ENCODE data around the gene CROCC. TPM values are rescaled to one million over a fixed set of nuclear protein-coding genes. Genes with fewer than 3 reads are reported as not detected.
"Not testable (repeated sequence)": the region's sequence is repeated elsewhere in the genome, so short reads cannot be mapped to it uniquely, and the experiment has no call there.

CROCC gene
- total RNA-seq, 2 donors from 2014 or later = 16.8 to 24.7 TPM

DNA sequence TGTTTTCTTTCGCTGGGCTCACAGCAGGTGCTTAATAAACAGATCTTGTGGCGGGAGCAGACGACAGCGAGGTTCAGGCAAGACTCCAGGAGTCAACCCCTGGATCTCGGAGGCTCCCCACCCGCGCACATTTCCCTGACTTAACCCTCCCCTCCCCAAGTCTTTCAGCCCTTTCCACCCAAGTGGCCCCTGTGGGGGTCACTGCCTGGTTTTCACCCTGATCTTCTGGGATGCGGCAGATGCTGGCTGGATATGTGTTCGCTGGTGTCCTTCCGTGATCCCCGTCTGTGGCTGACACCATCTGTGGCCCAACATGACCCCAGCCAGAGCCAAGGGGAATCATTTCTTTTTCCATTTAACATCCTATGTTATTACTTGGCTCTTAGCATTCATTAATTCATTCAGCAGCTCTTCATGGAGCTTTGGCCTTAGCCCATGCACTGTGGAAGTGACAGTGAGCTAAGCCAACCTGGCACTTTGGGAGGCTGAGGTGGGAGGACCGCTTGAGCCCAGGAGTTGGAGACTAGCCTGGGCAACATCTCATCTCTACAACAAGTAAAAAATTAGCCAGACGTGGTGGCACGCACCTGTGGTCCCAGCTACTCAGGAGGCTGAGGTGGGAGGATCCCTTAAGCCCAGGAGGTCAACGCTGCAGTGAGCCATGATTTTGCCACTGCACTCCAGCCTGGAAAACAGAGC, 6.7 kb upstream of the CROCC start:
- H3K9me3 Mint-ChIP-seq; H3K36me3 Mint-ChIP-seq (ENCODE audit: insufficient read depth in 2 of 2); ATAC-seq (replicated peaks in 1 of 2); DNase-seq; H3K27me3 Mint-ChIP-seq (ENCODE audit: low read depth): not testable (repeated sequence)
- H3K27ac Mint-ChIP-seq = peak overlapping the region; percentile 52
- H3K4me1 Mint-ChIP-seq (ENCODE audit: low read depth) = peaks cover 20% of the 10 kb centered on the region
- peak overlapping the region; percentile 95 to 96 for H3K4me3 Mint-ChIP-seq

DNA sequence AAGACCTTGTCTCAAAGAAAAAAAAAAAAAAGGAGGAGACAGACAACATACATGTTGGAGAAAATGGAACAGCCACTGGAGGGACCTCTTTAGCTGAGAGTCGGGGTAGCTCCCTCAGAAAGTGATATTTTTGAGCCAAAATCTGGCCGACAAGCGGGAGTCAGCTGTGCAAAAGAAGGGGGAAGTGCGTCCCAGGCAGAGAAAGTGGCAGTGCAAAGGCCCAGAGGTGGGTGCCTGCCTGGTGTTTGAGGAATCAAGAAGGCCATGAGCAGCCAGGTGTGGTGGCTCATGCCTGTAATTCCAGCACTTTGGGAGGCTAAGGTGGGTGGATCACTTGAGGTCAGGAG, 6.1 kb upstream of the CROCC start:
- peak overlapping the region; percentile 52 for H3K27ac Mint-ChIP-seq
- H3K9me3 Mint-ChIP-seq = no peaks in the 10 kb centered on the region
- no peaks in the 10 kb centered on the region for H3K36me3 Mint-ChIP-seq (ENCODE audit: insufficient read depth in 2 of 2)
- DNase-seq (no peak), ATAC-seq (replicated peaks in 1 of 2) (no peak)
- H3K4me3 Mint-ChIP-seq = peak overlapping the region; percentile 95 to 96
- H3K27me3 Mint-ChIP-seq (ENCODE audit: low read depth) = no peaks in the 10 kb centered on the region
- peaks cover 19% of the 10 kb centered on the region for H3K4me1 Mint-ChIP-seq (ENCODE audit: low read depth)

DNA sequence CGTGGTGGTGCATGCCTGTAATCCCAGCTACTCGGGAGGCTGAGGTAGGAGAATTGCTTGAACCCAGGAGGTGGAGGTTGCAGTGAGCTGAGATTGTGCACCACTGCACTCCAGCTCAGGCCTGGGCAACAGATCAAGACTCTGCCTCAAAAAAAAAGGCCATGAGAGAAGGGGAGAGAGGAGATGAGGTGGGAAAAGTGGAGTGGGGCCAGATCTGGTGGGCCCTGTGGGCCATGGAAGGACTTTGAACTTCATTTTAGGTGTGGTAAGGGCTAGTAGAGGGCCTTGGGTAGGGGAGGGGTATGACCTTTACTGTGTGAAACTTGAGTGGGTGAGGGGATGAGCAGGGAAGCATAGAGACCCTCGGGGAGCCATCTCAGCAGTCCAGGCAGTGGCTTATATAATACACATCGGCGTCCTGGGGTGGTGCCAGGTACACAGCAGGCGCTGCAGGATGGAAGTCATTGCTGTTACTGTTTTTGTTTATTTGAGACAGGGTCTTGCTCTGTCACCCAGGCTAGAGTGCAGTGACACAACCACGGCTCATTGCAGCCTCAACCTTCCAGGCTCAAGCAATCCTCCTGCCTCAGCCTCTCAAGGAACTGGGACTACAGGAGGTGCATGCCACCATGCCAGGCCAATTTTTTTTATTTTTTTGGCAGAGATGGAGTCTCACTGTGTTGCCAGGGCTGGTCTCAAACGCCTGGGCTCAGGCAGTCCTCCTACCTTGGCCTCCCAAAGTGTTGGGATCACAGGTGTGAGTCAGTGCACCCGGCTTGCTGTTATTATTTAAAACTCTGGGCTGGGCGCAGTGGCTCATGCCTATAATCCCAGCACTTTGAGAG, 5.5 kb upstream of the CROCC start:
- not testable (repeated sequence) for H3K9me3 Mint-ChIP-seq; H3K27me3 Mint-ChIP-seq (ENCODE audit: low read depth); H3K36me3 Mint-ChIP-seq (ENCODE audit: insufficient read depth in 2 of 2); H3K4me3 Mint-ChIP-seq; H3K27ac Mint-ChIP-seq; DNase-seq; ATAC-seq (replicated peaks in 1 of 2)
- peaks cover 22% of the 10 kb centered on the region for H3K4me1 Mint-ChIP-seq (ENCODE audit: low read depth)

DNA sequence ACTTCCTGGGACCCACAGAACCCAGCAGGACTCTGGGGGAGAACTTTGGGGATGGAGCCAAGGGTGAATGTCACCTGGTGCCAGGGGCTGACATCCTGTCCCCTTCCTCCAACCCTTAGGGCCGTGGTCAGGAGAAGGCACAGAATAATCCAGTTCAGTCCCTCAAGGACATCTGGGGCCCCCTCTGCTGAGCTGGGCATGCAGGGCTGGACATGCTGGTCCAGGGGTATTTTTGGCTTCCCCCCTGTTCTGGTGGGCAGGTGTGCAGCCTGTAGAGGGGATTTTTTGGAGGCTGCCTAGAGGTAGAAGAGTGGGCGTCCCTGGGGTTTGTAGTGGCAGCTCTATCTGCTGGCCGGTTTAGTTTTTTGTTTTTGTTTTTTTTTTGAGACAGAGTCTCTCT, 3.4 kb upstream of the CROCC start:
- peaks cover 30% of the 10 kb centered on the region for H3K4me1 Mint-ChIP-seq (ENCODE audit: low read depth)
- no peaks in the 10 kb centered on the region for H3K27me3 Mint-ChIP-seq (ENCODE audit: low read depth)

DNA sequence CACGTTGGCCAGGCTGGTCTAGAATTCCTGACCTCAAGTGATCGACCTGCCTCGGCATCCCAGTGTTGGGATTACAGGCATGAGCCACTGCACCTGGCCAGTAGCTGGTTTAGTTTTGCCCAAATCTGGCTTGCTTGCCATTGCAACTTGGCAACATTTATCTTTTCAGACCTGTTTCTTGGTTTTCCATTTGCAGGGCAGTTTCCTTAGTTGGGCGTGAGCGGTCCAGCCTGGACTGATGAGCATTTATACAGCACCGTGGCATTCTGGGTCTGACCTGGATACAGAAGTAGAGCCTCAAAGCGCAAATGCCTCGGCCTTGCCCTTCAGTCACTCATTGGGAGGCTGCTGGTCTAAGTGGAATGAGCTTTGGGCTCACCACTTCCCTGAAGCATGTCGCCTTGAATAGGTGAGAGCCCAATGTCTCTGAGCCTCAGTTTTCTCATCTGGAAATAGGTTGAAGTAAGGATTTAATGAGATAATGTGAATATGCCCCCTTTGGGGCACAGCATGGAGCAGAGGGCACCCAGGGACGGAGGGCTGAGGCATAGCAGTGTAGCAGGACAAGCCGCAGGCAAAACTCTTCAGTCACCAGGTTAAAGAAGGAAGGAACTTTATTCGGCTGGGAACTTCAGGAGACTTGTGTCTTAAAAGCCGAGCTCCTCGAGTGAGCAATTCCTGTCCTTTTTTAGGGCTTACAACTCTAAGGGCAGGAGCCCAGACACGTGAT, 2.6 kb upstream of the CROCC start:
- H3K4me1 Mint-ChIP-seq (ENCODE audit: low read depth) = peaks cover 26% of the 10 kb centered on the region
- H3K27ac Mint-ChIP-seq; H3K4me3 Mint-ChIP-seq; ATAC-seq (replicated peaks in 1 of 2); H3K9me3 Mint-ChIP-seq; H3K27me3 Mint-ChIP-seq (ENCODE audit: low read depth); H3K36me3 Mint-ChIP-seq (ENCODE audit: insufficient read depth in 2 of 2); DNase-seq: not testable (repeated sequence)

More for the DNA sequence above, 3.4 kb upstream of the CROCC start:
- Mint-ChIP-seq H3K36me3 (ENCODE audit: insufficient read depth in 2 of 2) (no peaks in the 10 kb centered on the region), H3K9me3 (no peaks in the 10 kb centered on the region), H3K27ac (no peak overlapping the region), H3K4me3 (no peak overlapping the region)
- no peak for DNase-seq
- no peak for ATAC-seq (replicated peaks in 1 of 2)

DNA sequence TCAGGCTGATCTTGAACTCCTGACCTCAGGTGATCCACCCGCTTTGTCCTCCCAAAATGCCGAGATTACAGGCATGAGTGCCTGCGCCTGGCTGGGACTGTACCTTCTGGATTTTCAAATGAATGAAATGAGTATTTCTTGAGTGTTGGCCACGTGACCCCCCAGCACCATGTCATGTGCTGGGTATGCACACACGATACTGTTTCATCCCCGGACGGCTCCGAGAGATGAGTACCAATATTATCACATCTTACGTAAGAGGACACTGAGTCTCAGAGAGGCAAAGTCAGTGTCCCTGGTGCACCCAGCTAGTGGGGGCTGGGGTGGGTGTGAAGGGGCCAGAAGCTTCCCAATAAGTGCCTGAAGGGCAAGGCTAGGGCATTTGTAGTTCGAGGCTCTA, 780 bp upstream of the CROCC start:
- H3K9me3 Mint-ChIP-seq = no peaks in the 10 kb centered on the region
- DNase-seq (no peak), ATAC-seq (replicated peaks in 1 of 2) (no peak)
- no peak overlapping the region for H3K27ac Mint-ChIP-seq
- no peaks in the 10 kb centered on the region for H3K27me3 Mint-ChIP-seq (ENCODE audit: low read depth)
- H3K4me3 Mint-ChIP-seq = peak overlapping the region in 1 of 2 donors; percentile 86
- H3K4me1 Mint-ChIP-seq (ENCODE audit: low read depth) = peaks cover 20% of the 10 kb centered on the region
- H3K36me3 Mint-ChIP-seq (ENCODE audit: insufficient read depth in 2 of 2) = no peaks in the 10 kb centered on the region

DNA sequence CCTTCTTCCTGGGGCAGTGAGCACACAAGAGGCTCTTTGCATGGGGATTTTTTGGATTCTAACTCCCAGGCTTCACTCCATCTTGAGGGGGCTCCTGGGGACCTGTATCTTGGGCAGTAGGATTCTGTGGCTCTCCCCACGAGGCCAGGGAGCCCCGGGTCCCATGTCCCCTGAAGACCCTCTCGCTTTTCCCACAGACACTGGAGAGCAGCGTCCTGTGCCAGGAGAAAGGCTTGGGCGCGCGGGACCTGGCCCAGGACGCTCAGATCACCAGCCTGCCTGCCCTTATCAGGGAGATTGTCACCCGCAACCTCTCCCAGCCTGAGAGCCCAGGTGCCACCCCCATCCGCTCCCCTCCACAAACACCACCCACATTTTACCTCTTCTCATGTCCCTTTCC, 735 bp downstream of the CROCC start:
- Mint-ChIP-seq H3K27ac (no peak overlapping the region), H3K9me3 (no peaks in the 10 kb centered on the region), H3K4me3 (peak overlapping the region; percentile 85 to 86), H3K36me3 (ENCODE audit: insufficient read depth in 2 of 2) (no peaks in the 10 kb centered on the region), H3K27me3 (ENCODE audit: low read depth) (no peaks in the 10 kb centered on the region), H3K4me1 (ENCODE audit: low read depth) (peaks cover 28% of the 10 kb centered on the region)
- DNase-seq = no peak
- no peak for ATAC-seq (replicated peaks in 1 of 2)

DNA sequence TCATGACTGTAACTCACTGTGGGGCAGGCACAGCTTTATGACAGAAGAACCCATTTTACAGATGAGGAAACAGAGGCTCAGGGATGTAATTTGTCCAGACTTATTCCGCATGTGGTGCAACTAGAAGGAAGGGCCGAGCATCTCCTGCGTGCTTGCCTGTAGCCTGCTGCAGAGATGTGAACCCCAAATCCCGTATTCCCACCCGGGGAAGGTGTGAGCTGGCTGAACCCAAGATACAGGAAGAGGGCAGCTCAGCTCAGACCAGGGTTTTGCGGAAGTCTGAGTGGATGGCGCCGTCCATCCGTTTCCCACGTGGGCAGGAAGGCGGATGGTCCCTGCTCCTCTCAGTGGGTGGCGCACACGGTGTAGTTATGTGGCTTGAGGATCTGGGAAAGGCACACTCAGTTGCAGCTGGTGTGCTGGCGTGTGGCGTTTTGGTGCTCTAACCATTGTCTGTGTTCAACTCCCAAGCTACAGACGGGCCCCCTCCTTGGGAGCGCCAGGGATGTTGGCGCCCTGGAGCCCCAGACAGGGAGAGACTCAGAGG, 1.2 kb downstream of the CROCC start:
- no peak for ATAC-seq (replicated peaks in 1 of 2)
- no peak for DNase-seq
- Mint-ChIP-seq H3K9me3 (no peaks in the 10 kb centered on the region), H3K27me3 (ENCODE audit: low read depth) (no peaks in the 10 kb centered on the region), H3K27ac (no peak overlapping the region), H3K36me3 (ENCODE audit: insufficient read depth in 2 of 2) (no peaks in the 10 kb centered on the region), H3K4me1 (ENCODE audit: low read depth) (peaks cover 30% of the 10 kb centered on the region), H3K4me3 (peak overlapping the region; percentile 85 to 86)

DNA sequence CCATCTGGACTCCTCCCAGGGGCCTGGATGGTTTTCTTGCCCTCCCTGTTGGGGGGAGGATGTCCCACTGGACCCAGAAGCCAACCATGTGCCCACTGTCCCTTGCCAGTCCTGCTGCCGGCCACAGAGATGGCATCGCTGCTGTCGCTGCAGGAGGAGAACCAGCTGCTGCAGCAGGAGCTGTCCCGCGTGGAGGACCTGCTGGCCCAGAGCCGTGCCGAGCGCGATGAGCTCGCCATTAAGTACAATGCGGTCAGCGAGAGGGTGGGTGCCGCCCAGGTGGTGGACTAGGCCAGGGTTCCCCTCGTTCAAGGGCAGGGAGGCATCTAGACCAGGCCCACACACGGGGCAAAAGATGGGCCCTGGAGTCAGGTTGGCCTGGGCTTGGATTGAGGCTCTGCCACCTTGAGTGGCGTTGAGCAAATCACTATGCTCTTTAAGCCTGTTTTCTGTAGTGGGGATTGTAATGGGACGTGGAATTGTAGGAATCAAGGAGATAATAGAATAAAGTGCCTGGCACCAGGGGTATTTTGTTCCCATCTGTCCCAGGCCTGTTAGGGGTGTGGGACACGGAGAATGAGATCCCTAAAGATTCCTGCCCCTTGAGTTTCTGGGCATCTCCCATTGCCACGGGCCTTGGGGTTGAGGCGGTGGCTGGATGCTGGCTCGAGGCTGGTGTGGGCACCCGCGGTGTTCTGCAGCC, 2.6 kb downstream of the CROCC start:
- H3K4me3 Mint-ChIP-seq = no peak overlapping the region
- ATAC-seq (replicated peaks in 1 of 2) (no peak), DNase-seq (no peak)
- H3K27me3 Mint-ChIP-seq (ENCODE audit: low read depth) = no peaks in the 10 kb centered on the region
- H3K4me1 Mint-ChIP-seq (ENCODE audit: low read depth) = peaks cover 30% of the 10 kb centered on the region
- no peak overlapping the region for H3K27ac Mint-ChIP-seq
- H3K9me3 Mint-ChIP-seq = no peaks in the 10 kb centered on the region
- no peaks in the 10 kb centered on the region for H3K36me3 Mint-ChIP-seq (ENCODE audit: insufficient read depth in 2 of 2)

DNA sequence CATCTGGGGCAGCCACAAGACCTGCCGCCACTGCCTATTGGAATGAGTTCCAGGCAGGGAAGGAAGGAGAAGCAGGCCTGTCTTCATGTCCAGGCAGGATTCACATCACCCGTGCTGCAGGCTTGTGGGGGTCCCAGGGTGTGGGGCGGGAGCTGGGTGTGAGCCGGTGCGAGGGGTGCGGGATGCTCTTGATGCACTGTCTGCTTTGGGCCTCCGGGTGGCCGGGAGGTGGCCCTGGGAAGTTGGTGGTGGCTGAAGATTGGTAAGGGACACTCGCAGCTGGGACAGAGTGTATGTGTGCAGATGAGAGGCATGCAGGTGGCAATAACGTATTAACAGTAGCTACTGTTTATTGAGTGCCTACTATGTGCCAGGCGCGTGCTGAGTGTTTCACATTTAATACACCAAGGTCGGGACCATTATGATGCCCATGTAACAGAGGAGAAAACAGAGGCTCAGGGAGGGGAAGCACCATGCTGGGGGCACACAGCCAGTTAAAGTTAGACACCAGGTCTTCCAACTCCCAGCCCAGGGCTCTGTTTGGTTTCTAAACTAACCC, 3.3 kb downstream of the CROCC start:
- Mint-ChIP-seq H3K4me1 (ENCODE audit: low read depth) (peaks cover 30% of the 10 kb centered on the region), H3K36me3 (ENCODE audit: insufficient read depth in 2 of 2) (no peaks in the 10 kb centered on the region), H3K27me3 (ENCODE audit: low read depth) (no peaks in the 10 kb centered on the region), H3K9me3 (no peaks in the 10 kb centered on the region), H3K4me3 (no peak overlapping the region), H3K27ac (no peak overlapping the region)
- DNase-seq (no peak), ATAC-seq (replicated peaks in 1 of 2) (no peak)

DNA sequence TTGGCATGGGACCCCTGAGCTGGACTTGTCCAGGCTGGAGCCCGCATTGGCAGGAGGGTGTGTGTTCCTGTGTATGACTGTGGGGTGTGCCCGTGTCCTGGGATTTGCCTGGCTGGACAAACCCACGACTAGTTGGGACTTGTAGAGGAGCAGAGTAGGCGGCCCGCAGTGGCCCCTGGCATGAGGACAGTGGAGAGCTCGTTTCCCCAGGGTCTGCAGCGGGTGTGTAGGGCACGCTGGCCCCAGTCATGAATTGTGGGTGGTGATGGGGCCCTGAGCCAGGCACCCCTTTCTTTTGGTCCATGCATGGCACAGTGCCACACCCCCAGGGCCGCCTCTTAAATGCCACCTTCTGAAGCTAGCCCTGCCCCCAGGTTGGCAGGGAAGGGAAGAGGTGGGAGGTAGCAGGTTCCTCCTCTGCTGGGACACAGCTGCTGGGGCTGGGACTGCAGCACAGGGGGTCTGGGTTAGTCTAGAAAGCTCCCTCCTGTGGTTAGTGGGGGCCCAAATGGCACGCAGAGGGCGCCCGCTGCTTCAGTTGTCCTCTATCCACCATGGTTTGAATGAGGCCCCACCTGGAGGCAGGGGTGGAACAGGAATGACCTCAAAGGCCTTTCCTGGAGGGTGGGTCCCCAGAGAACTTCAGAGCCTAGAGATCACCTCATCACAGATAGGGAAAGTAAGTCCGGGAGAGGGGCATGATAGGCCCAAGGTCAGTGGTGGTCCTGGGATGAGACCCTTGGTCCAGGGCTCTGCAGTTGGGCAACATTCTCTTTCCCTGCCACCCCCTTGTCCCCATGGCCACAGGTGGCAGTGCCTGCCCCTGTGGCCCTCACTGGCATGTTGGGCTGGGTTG, 4.1 kb downstream of the CROCC start:
- no peaks in the 10 kb centered on the region for H3K9me3 Mint-ChIP-seq
- no peaks in the 10 kb centered on the region for H3K36me3 Mint-ChIP-seq (ENCODE audit: insufficient read depth in 2 of 2)
- no peak for ATAC-seq (replicated peaks in 1 of 2)
- no peak overlapping the region for H3K27ac Mint-ChIP-seq
- H3K27me3 Mint-ChIP-seq (ENCODE audit: low read depth) = no peaks in the 10 kb centered on the region
- H3K4me3 Mint-ChIP-seq = no peak overlapping the region
- peaks cover 30% of the 10 kb centered on the region for H3K4me1 Mint-ChIP-seq (ENCODE audit: low read depth)
- DNase-seq = no peak
